Caco-2 (cell line): ENCODE results near the gene FRRS1L. TPM values are rescaled to one million over a fixed set of nuclear protein-coding genes. Genes with fewer than 3 reads are reported as not detected.

ENCODE experiments used
- BruUV-seq: library from RNA; stranded (reverse); fragments of 400-500 nt; replicated peaks from 2 replicates; lab custom pipeline; 2021; lab: Mats Ljungman, UMichigan
- CTCF ChIA-PET: fragments of 300-600 bp; sonication (Branson Sonifier 250); formaldehyde crosslinking; loops from one replicate; lab custom pipeline; 2022; ENCODE audit warnings: antibody characterized with exemption; lab: Charles Lee
- POLR2A ChIA-PET: fragments of 300-600 bp; sonication (Branson Sonifier 250); formaldehyde crosslinking; loops from one replicate; lab custom pipeline; 2022; ENCODE audit warnings: antibody characterized with exemption; lab: Charles Lee
- DNase-seq, 2 experiments: peaks; one replicate each; pipeline versions ENCODE4 v3.0.0 to v3.0.0-alpha.2; 2020 to 2022
- H3K27me3 ChIP-seq: replicated peaks from 2 replicates; pipeline ENCODE4 v1.6.0; 2011; ENCODE audit warnings: low read length; ENCODE audit not compliant: control insufficient read depth, insufficient read depth
- H3K36me3 ChIP-seq: 2 replicates; pipeline ENCODE4 v1.5.1; 2011; ENCODE audit warnings: low read length; ENCODE audit not compliant: control insufficient read depth, insufficient read depth
- H3K4me1 ChIP-seq: fragments of 250-450 bp; sonication (Bioruptor Pico); 2 replicates; pipeline ENCODE4 v1.5.1; 2020; ENCODE audit warnings: mild to moderate bottlenecking
- H3K4me3 ChIP-seq: 2 replicates; pipeline ENCODE4 v1.5.1; 2011; ENCODE audit warnings: low read depth, mild to moderate bottlenecking, control low read depth, low read length
- H3K9me3 ChIP-seq: fragments of 250-450 bp; sonication (Bioruptor Pico); 2 replicates; pipeline ENCODE4 v1.5.1; 2020; ENCODE audit warnings: mild to moderate bottlenecking, moderate library complexity
- H3K27ac Mint-ChIP-seq: one replicate; pipeline ENCODE4 v1.8.0; 2022; ENCODE audit warnings: mixed read lengths; ENCODE audit not compliant: unreplicated experiment
- H3K27me3 Mint-ChIP-seq: one replicate; pipeline ENCODE4 v1.8.0; 2022; ENCODE audit warnings: mixed read lengths; ENCODE audit not compliant: insufficient read depth, unreplicated experiment
- H3K36me3 Mint-ChIP-seq: one replicate; pipeline ENCODE4 v1.8.0; 2022; ENCODE audit warnings: mild to moderate bottlenecking, mixed read lengths; ENCODE audit not compliant: insufficient read depth, unreplicated experiment
- H3K4me1 Mint-ChIP-seq: one replicate; pipeline ENCODE4 v1.8.0; 2022; ENCODE audit warnings: low read depth, mixed read lengths; ENCODE audit not compliant: unreplicated experiment
- H3K4me3 Mint-ChIP-seq: one replicate; pipeline ENCODE4 v1.8.0; 2022; ENCODE audit warnings: mild to moderate bottlenecking, moderate library complexity, mixed read lengths; ENCODE audit not compliant: unreplicated experiment
- H3K9me3 Mint-ChIP-seq: one replicate; pipeline ENCODE4 v1.8.0; 2022; ENCODE audit warnings: mixed read lengths; ENCODE audit not compliant: unreplicated experiment
- intact Hi-C: fragments of 100-400 bp; cut with micrococcal nuclease; formaldehyde crosslinking; loops from one replicate; pipeline ENCODE4 v1.10.0; 2022; ENCODE audit not compliant: unreplicated experiment
- total RNA-seq: library from RNA; stranded (reverse); gene quantifications from 2 replicates; pipeline ENCODE4 v1.2.3, GENCODE V29; 2022
- TF ChIP-seq, protein P1 (sequence below), 2 experiments: fragments of 200-600 bp in 1 of 2; IDR thresholded peaks; 1 replicate in 1 of 2; 2 replicates in 1 of 2; pipeline versions ENCODE4 v1.5.1 to v1.8.0; 2011 to 2022; ENCODE audit warnings: antibody characterized with exemption in 1 of 2, control low read depth in 1 of 2, inconsistent platforms in 1 of 2, low read depth in 1 of 2, low read length in 1 of 2, mild to moderate bottlenecking in 1 of 2, moderate library complexity in 1 of 2; ENCODE audit not compliant: insufficient read depth in 1 of 2, severe bottlenecking in 1 of 2, unreplicated experiment in 1 of 2

The FRRS1L gene
- total RNA-seq, 1 experiment from 2014 or later, result not detected

GRCh38 chr9:109139851-109140250 lies 27.2 kb downstream of the FRRS1L start:
- Histone ChIP-seq H3K36me3 (no peaks in the 10 kb centered on the region), H3K9me3 (no peaks in the 10 kb centered on the region), H3K27me3 (no peaks in the 10 kb centered on the region), H3K4me1 (no peaks in the 10 kb centered on the region), H3K4me3 (no peak overlapping the region)
- H3K4me1 Mint-ChIP-seq, result no peaks in the 10 kb centered on the region
- H3K4me3 Mint-ChIP-seq, result no peak overlapping the region
- no peaks in the 10 kb centered on the region for H3K36me3 Mint-ChIP-seq
- intact Hi-C loops, result no loop called here
- H3K9me3 Mint-ChIP-seq, result no peaks in the 10 kb centered on the region
- TF ChIP-seq, protein P1, sequence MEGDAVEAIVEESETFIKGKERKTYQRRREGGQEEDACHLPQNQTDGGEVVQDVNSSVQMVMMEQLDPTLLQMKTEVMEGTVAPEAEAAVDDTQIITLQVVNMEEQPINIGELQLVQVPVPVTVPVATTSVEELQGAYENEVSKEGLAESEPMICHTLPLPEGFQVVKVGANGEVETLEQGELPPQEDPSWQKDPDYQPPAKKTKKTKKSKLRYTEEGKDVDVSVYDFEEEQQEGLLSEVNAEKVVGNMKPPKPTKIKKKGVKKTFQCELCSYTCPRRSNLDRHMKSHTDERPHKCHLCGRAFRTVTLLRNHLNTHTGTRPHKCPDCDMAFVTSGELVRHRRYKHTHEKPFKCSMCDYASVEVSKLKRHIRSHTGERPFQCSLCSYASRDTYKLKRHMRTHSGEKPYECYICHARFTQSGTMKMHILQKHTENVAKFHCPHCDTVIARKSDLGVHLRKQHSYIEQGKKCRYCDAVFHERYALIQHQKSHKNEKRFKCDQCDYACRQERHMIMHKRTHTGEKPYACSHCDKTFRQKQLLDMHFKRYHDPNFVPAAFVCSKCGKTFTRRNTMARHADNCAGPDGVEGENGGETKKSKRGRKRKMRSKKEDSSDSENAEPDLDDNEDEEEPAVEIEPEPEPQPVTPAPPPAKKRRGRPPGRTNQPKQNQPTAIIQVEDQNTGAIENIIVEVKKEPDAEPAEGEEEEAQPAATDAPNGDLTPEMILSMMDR (IDR thresholded peaks at IDR 0.05; ENCODE audit: insufficient read depth in 1 of 2, low read depth in 1 of 2, low read length in 1 of 2, severe bottlenecking in 1 of 2, unreplicated experiment in 1 of 2), result no peak
- no peak for DNase-seq
- no peak overlapping the region for H3K27ac Mint-ChIP-seq
- H3K27me3 Mint-ChIP-seq, result no peaks in the 10 kb centered on the region
- POLR2A ChIA-PET, result no interaction called here
- CTCF ChIA-PET, result no interaction called here
- BruUV-seq, result no TSS peak

- POLR2A ChIA-PET, result no interaction called here
- H3K36me3 ChIP-seq, result no peaks in the 10 kb centered on the region
- H3K27me3 ChIP-seq, result no peaks in the 10 kb centered on the region
- BruUV-seq, result no TSS peak
- no peaks in the 10 kb centered on the region for H3K9me3 Mint-ChIP-seq
- H3K4me1 Mint-ChIP-seq, result no peaks in the 10 kb centered on the region
- H3K36me3 Mint-ChIP-seq, result no peaks in the 10 kb centered on the region
- H3K4me3 ChIP-seq, result no peak overlapping the region
- intact Hi-C loops, result no loop called here
- peaks cover 6% of the 10 kb centered on the region; the same call in 1 of the 2 replicates for H3K4me1 ChIP-seq
- H3K27me3 Mint-ChIP-seq, result no peaks in the 10 kb centered on the region
- TF ChIP-seq, protein P1 (IDR thresholded peaks at IDR 0.05; ENCODE audit: insufficient read depth in 1 of 2, low read depth in 1 of 2, low read length in 1 of 2, severe bottlenecking in 1 of 2, unreplicated experiment in 1 of 2), result no peak
- DNase-seq, result no peak
- H3K27ac Mint-ChIP-seq, result no peak overlapping the region
- no peak overlapping the region for H3K4me3 Mint-ChIP-seq
- no peaks in the 10 kb centered on the region for H3K9me3 ChIP-seq
- CTCF ChIA-PET, result no interaction called here
Observed at GRCh38 chr9:109138421-109138820, 28.6 kb downstream of the FRRS1L start.

DNA sequence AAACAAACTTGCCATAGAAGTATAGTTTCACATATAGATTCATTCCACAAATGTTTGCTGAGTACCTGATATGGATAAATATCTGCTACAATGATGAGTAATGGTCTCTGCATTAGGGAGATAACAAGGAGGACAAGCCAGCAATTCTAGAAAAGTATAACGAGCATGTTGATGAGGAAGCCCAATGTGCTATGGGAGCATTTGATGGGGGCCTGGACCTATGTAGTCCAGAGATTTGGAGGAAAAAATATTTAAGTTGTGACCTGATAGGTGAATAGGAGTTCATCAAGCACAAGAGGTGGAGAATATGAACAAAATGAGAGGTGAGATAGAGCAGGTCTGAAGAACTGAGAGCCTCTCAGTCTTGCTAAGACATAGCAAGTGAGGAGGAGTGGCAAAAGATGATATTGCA lies 32.9 kb downstream of the FRRS1L start:
- H3K27me3 Mint-ChIP-seq, result no peaks in the 10 kb centered on the region
- POLR2A ChIA-PET, result no interaction called here
- TF ChIP-seq, protein P1 (IDR thresholded peaks at IDR 0.05; ENCODE audit: insufficient read depth in 1 of 2, low read depth in 1 of 2, low read length in 1 of 2, severe bottlenecking in 1 of 2, unreplicated experiment in 1 of 2), result no peak

More for the DNA sequence above, 32.9 kb downstream of the FRRS1L start:
- H3K4me3 Mint-ChIP-seq, result no peak overlapping the region
- H3K36me3 Mint-ChIP-seq, result no peaks in the 10 kb centered on the region
- CTCF ChIA-PET, result no interaction called here
- no TSS peak for BruUV-seq
- peaks cover 4% of the 10 kb centered on the region for H3K4me1 Mint-ChIP-seq
- no peaks in the 10 kb centered on the region for H3K36me3 ChIP-seq
- intact Hi-C loops, result no loop called here
- peaks cover 29% of the 10 kb centered on the region for H3K4me1 ChIP-seq
- no peaks in the 10 kb centered on the region for H3K9me3 ChIP-seq
- no peak overlapping the region for H3K27ac Mint-ChIP-seq
- no peak overlapping the region for H3K4me3 ChIP-seq
- H3K27me3 ChIP-seq, result no peaks in the 10 kb centered on the region
- no peak for DNase-seq
- H3K9me3 Mint-ChIP-seq, result no peaks in the 10 kb centered on the region
